Measurements from ENCODE around the gene FBXL2. TPM values are rescaled to one million over a fixed set of nuclear protein-coding genes. Genes with fewer than 3 reads are reported as not detected.

FBXL2 gene
- total RNA-seq, 4 donors from 2014 or later: 5.4 to 10.9 (median 6.9) TPM

DNA sequence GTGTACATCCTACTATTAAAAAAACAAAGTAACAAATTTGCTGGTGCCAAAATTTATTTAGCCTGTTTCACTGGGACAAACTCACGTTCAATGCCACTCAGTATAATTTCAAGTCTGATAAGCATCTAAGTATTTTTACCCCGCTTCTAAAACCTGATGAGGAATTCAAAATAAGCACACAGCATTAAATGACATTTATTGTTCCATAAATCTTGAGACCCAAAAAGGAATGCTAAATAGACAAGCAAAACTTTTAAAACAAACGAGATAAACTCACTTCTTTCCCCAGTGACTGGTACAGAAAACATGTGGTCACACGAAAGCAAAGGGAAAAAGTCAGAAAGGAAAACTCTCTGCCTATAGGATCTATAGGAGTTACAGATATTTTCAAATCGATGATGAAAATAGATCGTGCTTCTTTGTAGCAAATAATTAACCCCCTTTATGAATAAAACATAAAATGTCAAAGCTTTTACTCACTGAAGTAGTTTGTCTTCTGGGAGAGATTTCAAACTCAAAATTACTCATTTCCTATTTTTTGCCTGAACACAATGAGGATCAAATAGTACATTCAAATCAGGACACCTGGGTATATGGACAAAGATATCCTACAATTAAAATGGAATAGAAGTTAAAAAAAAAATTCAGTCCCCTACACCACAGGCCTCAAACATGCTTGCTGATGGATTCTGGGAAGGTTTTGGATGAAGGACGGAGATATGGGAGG lies 111.3 kb downstream of the FBXL2 start:
- H3K4me3 ChIP-seq: no peak overlapping the region
- DNase-seq (ENCODE audit: extremely low spot score): no peak
- WGBS: 76% methylated on average over 7 of the region's 7 CpGs
- no peak overlapping the region for H3K27ac ChIP-seq (replicated peaks in 1 of 4)
- peaks cover 35 to 98% (median 76%) of the 10 kb centered on the region in 4 donors for H3K36me3 ChIP-seq
- no peaks in the 10 kb centered on the region for H3K27me3 ChIP-seq
- TF ChIP-seq POLR2AphosphoS5 (IDR thresholded peaks at IDR 0.05) (no peak), POLR2A (IDR thresholded peaks at IDR 0.05; ENCODE audit: low read depth) (no peak), CTCF (IDR thresholded peaks at IDR 0.05) (no peak), EP300 (IDR thresholded peaks at IDR 0.05) (no peak)
- no peaks in the 10 kb centered on the region for H3K9me3 ChIP-seq
- intact Hi-C loops (cut with DNase I): no loop called here
- peaks cover 0 to 5% (median 2%) of the 10 kb centered on the region in 4 donors for H3K4me1 ChIP-seq

DNA sequence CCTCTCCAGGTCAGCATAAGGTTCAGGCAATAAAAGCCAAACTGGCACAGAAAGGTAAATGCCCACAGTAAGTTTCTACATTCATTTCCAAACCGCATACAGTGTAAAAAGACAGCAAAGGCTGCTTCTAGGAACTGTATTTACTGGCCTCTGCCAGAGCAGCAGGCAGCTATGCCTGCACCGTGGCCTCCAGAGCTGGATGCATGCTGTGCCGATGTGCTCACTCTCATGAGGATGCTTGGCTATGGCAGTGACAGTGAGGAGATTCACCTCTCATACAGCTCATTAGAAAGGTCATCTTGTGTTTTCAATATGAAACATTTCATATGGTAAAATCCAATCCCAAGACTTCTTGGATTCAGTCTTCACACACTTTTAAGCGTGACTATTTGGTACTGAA lies 112.7 kb downstream of the FBXL2 start:
- H3K36me3 ChIP-seq: peaks cover 26 to 93% (median 73%) of the 10 kb centered on the region in 4 donors
- DNase-seq (ENCODE audit: extremely low spot score): no peak
- 83% methylated on average over 4 of the region's 4 CpGs for WGBS
- H3K9me3 ChIP-seq: no peaks in the 10 kb centered on the region
- H3K27me3 ChIP-seq: no peaks in the 10 kb centered on the region
- TF ChIP-seq CTCF (IDR thresholded peaks at IDR 0.05): no peak
- no peak for TF ChIP-seq EP300 (IDR thresholded peaks at IDR 0.05)
- TF ChIP-seq POLR2A (IDR thresholded peaks at IDR 0.05; ENCODE audit: low read depth): no peak
- TF ChIP-seq POLR2AphosphoS5 (IDR thresholded peaks at IDR 0.05): no peak
- no peak overlapping the region for H3K4me3 ChIP-seq
- peaks cover 0 to 5% (median 2%) of the 10 kb centered on the region in 4 donors for H3K4me1 ChIP-seq
- intact Hi-C loops (cut with DNase I): no loop called here
- no peak overlapping the region for H3K27ac ChIP-seq (replicated peaks in 1 of 4)

DNA sequence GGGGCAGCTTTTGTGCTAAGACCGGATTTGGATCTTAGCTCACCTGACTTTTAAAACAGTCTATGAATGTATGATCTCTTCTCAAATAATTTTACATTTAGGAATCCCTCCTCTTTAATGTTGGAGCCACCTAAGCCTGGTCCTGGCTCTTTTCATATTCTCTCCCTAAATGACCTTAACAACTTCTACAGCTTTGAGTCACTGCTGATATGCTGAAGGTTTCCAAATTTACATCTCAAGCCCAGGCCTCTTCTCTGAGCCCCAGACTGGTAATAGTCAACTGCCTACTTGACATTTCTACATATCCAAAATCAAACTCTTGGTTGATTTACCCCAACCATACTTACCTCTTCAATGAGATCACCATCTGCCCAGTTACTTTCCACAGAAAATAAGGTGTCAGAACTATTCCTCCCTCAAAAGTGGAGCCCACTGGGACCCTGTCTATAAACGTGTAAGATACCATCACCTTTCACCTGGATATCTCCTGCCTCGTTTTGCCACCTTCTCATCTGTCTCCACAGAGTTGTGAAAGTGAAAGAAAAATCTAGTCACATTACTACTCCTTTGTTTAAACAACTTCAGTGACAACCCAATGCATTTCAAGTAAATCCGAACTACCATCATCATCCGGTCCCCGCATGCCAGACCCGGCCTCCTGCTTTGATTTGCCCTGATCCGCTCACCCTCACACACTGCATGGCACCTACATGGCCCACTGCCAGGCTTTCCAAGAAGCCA lies 114.2 kb downstream of the FBXL2 start:
- H3K27me3 ChIP-seq: no peaks in the 10 kb centered on the region
- intact Hi-C loops (cut with DNase I): no loop called here
- H3K36me3 ChIP-seq: peaks cover 23 to 93% (median 74%) of the 10 kb centered on the region in 4 donors

GRCh38 chr3:33392144-33392543 lies 114.9 kb downstream of the FBXL2 start:
- DNase-seq (ENCODE audit: extremely low spot score): no peak
- Histone ChIP-seq H3K4me1 (peaks cover 0 to 5% (median 2%) of the 10 kb centered on the region in 4 donors), H3K9me3 (no peaks in the 10 kb centered on the region), H3K27ac (replicated peaks in 1 of 4) (peak overlapping the region in 1 of 4 donors; percentile 39), H3K27me3 (no peaks in the 10 kb centered on the region), H3K36me3 (peaks cover 23 to 93% (median 75%) of the 10 kb centered on the region in 4 donors), H3K4me3 (no peak overlapping the region)
- intact Hi-C loops (cut with DNase I): no loop called here
- 90% methylated on average over 4 of the region's 4 CpGs for WGBS
- no peak for TF ChIP-seq POLR2A (IDR thresholded peaks at IDR 0.05; ENCODE audit: low read depth)
- no peak for TF ChIP-seq POLR2AphosphoS5 (IDR thresholded peaks at IDR 0.05)
- TF ChIP-seq EP300 (IDR thresholded peaks at IDR 0.05): no peak
- TF ChIP-seq CTCF (IDR thresholded peaks at IDR 0.05): no peak

More for the DNA sequence above, 114.2 kb downstream of the FBXL2 start:
- DNase-seq (ENCODE audit: extremely low spot score): no peak
- Histone ChIP-seq H3K4me3 (no peak overlapping the region), H3K9me3 (no peaks in the 10 kb centered on the region), H3K4me1 (peaks cover 0 to 5% (median 2%) of the 10 kb centered on the region in 4 donors), H3K27ac (replicated peaks in 1 of 4) (peak overlapping the region in 1 of 4 donors; percentile 39)
- 82% methylated on average over 8 of the region's 8 CpGs for WGBS
- TF ChIP-seq EP300 (IDR thresholded peaks at IDR 0.05): no peak
- TF ChIP-seq POLR2AphosphoS5 (IDR thresholded peaks at IDR 0.05): no peak
- TF ChIP-seq POLR2A (IDR thresholded peaks at IDR 0.05; ENCODE audit: low read depth): no peak
- TF ChIP-seq CTCF (IDR thresholded peaks at IDR 0.05): no peak
